Choroid plexus epithelial cell (primary cell): Measurements from ENCODE around the gene DNAAF2.
A peak's percentile ranks its signal among the peaks of the same experiment; 100 is the strongest.

Experiments used
- DNase-seq: peaks from one replicate; pipeline ENCODE4 v3.0.0-alpha.2; 2010; ENCODE audit warnings: low read depth
- H3K4me3 ChIP-seq: 2 replicates; pipeline ENCODE4 v1.5.1; 2011; ENCODE audit warnings: low read depth, mild to moderate bottlenecking, control low read depth, low read length, moderate library complexity
- CTCF ChIP-seq: conservative IDR thresholded peaks from 2 replicates; pipeline ENCODE4 v1.5.1; 2011; ENCODE audit warnings: low read depth, mild to moderate bottlenecking, control low read depth, inconsistent platforms, low read length, moderate library complexity

The DNAAF2 gene

DNA sequence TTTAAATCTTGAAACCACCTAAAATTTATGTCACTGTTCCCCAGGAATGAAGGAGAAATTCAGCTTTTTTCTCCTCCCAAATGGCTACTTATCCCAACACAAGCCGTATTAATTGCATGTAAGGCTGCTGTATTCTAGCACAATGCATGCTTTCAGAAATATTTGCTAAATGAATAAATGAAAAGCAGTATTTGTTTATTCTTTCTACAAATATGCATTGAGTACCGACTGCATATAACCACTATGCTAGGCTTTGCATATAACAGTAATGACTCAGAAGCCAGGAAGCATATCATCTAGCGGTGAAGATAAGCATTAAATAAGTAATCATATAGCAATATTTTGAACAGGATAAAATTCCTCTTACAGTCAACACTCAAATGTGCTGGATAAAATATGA lies 42.0 kb downstream of the DNAAF2 start:
- H3K4me3 ChIP-seq, result no peak overlapping the region
- peak; percentile 75 for DNase-seq
- TF ChIP-seq CTCF, result no peak

DNA sequence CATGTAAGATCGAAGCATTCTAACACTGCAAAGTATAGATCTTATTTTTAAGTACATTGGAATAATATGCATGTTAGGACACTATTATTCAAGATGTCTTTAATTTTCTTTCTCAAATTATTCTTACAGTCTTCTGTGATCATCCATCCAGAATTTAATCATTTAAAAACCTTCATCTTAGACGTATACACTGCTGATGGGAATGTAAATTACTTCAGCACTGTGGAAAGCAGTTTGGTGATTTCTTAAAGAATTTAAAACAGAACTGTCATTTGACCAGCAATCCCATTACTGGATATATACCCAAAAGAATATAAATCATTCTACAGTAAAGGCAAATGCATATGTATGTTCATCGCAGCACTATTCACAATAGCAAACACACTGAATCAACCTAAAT lies 45.7 kb downstream of the DNAAF2 start:
- no peak for TF ChIP-seq CTCF
- H3K4me3 ChIP-seq, result no peak overlapping the region
- no peak for DNase-seq

DNA sequence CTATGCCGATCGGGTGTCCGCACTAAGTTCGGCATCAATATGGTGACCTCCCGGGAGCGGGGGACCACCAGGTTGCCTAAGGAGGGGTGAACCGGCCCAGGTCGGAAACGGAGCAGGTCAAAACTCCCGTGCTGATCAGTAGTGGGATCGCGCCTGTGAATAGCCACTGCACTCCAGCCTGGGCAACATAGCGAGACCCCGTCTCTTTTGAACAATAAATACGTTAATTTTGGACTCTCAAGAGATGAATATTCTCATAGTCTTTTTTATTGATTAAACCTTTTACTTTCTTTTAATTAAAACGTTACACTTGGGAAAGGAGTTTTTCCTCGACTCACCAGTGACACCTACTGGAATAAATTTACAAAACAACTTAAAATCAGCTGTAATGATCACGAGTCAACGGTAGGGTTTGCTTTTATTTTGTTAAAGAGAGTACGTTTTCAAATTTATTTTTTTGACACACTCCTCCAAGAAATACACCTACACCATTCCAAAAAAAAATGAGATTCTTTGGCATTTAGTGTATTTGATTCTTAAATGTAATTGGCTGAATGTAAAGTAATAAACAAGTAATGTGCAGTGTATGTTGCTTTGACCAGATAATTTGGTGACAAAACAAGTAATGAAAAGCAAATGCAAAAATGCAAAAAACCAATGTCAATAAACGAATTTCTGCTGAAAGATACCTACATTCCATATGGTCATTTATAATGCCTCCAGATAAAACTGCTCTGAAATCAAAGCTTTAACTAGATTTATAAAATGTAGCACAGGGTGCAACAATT lies 48.2 kb downstream of the DNAAF2 start:
- peak; percentile 61 for TF ChIP-seq CTCF
- peak overlapping the region; percentile 37 for H3K4me3 ChIP-seq
- DNase-seq, result peak; percentile 84

- H3K4me3 ChIP-seq, result peak within 1 kb of the TSS; percentile 78
- TF ChIP-seq CTCF, result no peak
- peak; percentile 100 for DNase-seq
Observed at GRCh38 chr14:49585803-49586672, 49.0 kb downstream of the DNAAF2 start, which contains the start of gene RPS29. RPS29 (minus strand) TSS chr14:49586380; CDS start chr14:49586346, 34 bp downstream.

DNA sequence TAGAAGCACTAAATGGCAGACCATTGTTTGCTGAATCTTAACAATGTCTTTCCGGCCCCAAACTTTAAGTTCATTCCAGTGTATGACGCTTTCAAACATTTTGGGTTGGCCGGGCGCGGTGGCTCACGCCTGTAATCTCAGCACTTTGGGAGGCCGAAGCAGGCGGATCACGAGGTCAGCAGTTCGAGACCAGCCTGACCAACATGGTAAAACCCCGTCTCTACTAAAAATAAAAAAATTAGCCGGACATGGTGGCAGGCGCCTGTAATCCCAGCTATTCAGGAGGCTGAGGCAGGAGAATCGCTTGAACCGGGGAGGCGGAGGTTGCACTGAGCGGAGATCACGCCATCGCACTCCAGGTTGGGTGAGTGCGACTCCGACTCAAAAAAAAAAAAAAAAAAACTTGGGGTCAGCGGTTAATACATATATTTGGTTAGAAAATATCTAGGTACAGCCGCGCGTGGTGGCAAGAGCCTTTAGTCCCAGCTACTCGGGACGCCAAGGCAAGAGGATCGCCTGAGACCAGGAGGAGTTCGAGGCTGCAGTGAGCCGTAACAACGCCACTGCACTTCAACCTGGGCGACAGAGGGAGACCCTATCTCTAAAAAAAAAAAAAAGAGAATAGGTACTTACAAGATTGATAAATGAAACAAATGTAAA lies 49.9 kb downstream of the DNAAF2 start:
- peak; percentile 20 for DNase-seq

GRCh38 chr14:49584058-49584457 lies 51.0 kb downstream of the DNAAF2 start:
- no peak for TF ChIP-seq CTCF
- no peak for DNase-seq
- H3K4me3 ChIP-seq, result peak overlapping the region; percentile 78

More for the DNA sequence above, 49.9 kb downstream of the DNAAF2 start:
- H3K4me3 ChIP-seq, result peak overlapping the region; percentile 78

DNA sequence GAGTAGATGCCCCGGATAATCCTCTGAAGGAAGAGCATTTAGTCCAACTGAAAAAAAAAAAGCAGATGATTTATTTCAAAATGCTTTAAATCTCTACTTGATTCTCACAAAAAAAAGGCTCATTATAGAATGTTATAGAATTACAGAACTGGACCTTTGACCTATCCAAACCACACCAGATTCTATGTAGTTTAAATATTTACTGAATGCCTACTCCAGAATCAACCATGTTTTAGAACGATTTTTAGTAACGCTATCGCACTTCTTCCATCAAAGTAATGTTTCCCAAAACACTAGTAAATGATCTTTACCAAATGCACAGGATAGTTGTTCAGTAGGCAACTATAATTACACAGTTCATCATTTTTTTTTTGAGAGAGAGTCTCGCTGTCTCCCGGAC lies 51.4 kb downstream of the DNAAF2 start:
- H3K4me3 ChIP-seq, result peak overlapping the region; percentile 6
- TF ChIP-seq CTCF, result no peak
- no peak for DNase-seq
